Right lobe of liver (tissue), 4 donors: ENCODE data around the gene ULK4.

Source experiments
- CTCF ChIP-seq, 4 donors: fragments of 200-600 bp in 3 of 4; fragments of 450-650 bp in 1 of 4; IDR thresholded peaks; one replicate each; pipeline versions ENCODE4 v1.5.1 to v1.8.0; 2016 to 2022; ENCODE audit warnings: antibody characterized with exemption in 4 of 4, mild to moderate bottlenecking in 2 of 4
- POLR2A ChIP-seq: fragments of 450-650 bp; IDR thresholded peaks from one replicate; pipeline ENCODE4 v1.6.1; 2017; ENCODE audit warnings: antibody characterized with exemption, mild to moderate bottlenecking
- donor health status: DM: no; HTN: no; CAD: no.
- donor health status: DM: no; HTN: no; CAD: no.
- donor health status: DM: no; HTN: yes; CAD: no.

GRCh38 chr3:41430391-41430790 is 531.5 kb downstream of the ULK4 start:
- TF ChIP-seq CTCF (IDR thresholded peaks at IDR 0.05) (no peak), POLR2A (no peak)
